AG09319 (cell line): Measurements from ENCODE around the gene MYCN.

Experiments
- DNase-seq: peaks from one replicate; pipeline ENCODE4 v3.0.0-alpha.2; 2010; ENCODE audit warnings: low read depth; ENCODE audit errors: extremely low read depth
- CTCF ChIP-seq: IDR thresholded peaks from 2 replicates; pipeline ENCODE4 v1.5.1; 2011; ENCODE audit warnings: low read depth, mild to moderate bottlenecking, inconsistent platforms, low read length, moderate library complexity

Gene MYCN

GRCh38 chr2:15939854-15940660, at the start of gene MYCN:
Gene MYCN, plus strand, starts transcription at chr2:15940550. Its CDS starts 1,515 bp downstream, at chr2:15942065.
- TF ChIP-seq CTCF = no peak
- DNase-seq = no peak

GRCh38 chr2:15890936-15891905, 49.1 kb upstream of the MYCN start:
- no peak for TF ChIP-seq CTCF
- DNase-seq = no peak

DNA sequence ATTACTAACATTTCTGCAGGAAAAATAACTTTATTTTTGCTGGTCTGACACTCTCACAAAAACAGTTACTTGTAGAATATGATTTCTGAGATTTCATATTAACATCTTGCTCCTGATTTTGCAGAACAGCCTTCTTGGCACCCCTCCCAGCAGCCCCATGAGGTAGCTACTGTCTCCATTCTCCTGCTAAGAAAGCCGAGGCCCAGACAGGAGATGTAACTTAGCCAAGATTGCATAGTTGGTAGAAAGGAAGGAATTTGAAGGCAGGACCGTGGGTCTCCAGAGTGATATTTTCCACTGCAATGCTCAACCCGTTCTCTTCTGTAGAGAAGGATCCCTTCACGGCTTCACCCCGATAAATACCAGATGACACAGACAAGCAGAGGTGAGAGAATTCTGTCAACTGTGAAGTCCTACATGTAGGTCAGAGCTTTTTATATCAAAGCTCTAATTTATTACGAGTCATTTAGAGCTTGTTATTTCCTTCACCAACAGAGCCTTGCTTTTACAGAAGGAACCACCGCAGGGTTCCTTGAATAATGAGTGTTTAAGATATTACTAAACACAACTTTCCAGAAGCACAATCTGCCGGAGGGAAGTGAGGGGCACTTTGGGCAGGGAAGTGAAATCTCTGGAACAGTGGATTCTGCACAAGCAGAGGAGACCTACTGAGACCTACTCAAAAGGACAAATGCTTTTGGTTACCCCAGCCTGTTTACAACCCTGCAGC, 48.0 kb upstream of the MYCN start:
- TF ChIP-seq CTCF = no peak
- DNase-seq = no peak

DNA sequence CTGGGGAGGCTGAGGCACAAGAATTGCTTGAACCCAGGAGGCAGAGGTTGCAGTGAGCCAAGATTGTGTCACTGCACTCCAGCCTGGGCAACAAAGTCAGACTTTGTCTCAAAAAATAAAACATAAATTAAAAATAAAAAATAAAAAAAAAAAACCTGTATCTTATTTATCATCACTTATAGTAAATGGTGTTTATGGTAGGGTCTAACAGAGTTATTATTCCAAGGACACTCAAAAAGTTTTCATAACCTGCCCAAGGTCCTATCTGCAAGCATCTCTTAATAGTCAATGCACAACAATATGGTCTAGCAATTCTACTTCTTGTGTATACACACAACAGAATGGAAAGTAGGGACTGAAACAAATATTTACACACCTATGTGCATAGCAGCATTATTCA, 47.3 kb upstream of the MYCN start:
- TF ChIP-seq CTCF = no peak
- no peak for DNase-seq

DNA sequence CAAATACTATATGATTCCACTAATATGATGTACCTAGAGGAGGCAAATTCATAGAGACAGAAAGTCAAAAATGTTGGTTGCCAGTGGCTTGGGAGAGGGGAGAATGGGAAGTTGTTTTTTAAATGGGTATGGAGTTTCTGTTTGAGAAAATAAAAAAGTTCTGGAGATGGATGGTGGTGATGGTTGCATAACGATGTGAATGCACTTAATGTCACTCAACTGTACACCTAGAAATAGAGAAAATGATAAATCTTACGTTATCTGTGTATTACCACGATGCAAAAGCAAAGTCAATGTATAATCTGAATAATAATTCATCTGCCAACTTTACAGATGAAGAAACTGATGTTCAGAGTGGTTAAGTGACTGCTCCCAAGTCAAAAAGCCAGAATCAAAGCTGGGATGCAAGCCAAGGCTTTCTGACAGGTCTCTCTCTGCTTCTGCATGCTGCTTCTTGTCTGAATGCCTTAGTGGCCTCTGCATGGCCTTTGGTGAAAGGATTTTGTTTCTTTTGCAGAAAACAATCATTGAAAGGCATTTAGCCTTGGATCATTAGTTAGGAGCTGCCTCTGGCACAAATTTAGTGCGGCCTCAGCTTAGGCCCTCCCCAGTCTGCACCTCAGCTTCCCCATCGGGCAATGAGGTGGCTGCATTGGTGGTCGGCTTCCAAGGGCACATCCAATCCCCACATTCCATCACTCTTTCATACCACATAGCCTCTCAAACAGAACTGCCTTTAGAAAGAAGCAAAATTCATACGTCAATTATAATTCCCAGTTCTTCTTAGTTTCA, 46.5 kb upstream of the MYCN start:
- TF ChIP-seq CTCF = no peak
- no peak for DNase-seq

DNA sequence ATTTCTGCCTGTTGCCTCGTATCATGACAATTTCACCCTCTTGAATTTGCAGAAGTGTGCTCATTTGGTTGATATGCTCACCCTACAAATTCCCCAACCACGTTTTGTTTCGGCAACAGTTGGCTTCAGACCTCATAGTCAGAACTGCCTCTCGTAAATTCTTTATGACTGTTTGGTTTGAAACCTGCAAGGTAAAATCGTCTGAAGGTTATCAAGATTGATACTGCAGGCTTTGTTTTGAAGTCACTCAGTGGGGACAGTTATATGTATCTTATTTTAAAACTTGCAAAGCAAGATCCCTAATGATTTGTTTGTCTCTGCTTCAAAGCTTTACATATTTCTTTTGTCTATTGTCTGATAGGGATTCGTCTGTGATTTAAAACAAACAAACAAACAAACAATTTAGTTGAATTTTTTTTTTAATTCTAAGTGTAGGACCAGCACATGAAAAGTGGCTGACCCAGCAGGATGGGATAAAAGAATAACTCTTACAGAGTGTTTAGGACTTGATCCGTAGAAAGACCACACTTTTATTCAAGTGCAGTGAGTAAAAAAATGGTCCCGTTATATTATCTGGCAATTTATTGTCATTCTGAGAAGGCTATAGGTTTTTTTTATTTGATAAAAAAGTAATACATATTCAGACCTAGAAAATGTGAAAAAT, 45.7 kb upstream of the MYCN start:
- TF ChIP-seq CTCF = no peak

More for the DNA sequence above, 45.7 kb upstream of the MYCN start:
- no peak for DNase-seq
